Common myeloid progenitor, CD34-positive (primary cell): ENCODE data around the gene DIPK1A.

Experiments
- CTCF ChIA-PET: fragments of 350-600 bp; sonication (Branson Sonifier 250); formaldehyde crosslinking; loops from one replicate; lab custom pipeline; 2021; ENCODE audit warnings: antibody characterized with exemption; lab: Charles Lee
- POLR2A ChIA-PET: fragments of 350-600 bp; sonication (Branson Sonifier 250); formaldehyde crosslinking; loops from one replicate; lab custom pipeline; 2021; ENCODE audit warnings: antibody characterized with exemption; lab: Charles Lee
- DNase-seq, 3 donors: peaks; one replicate each; pipeline versions ENCODE4 v3.0.0 to v3.0.0-alpha.2; 2013
- H3K27ac ChIP-seq, 2 experiments: 1 replicate in 1 of 2; 2 replicates in 1 of 2; pipeline ENCODE4 v1.7.0; 2013; ENCODE audit warnings: inconsistent platforms in 2 of 2, low read length in 2 of 2, mild to moderate bottlenecking in 2 of 2, low read depth in 1 of 2, moderate library complexity in 1 of 2; ENCODE audit not compliant: severe bottlenecking in 2 of 2, insufficient read depth in 1 of 2, poor library complexity in 1 of 2
- H3K27me3 ChIP-seq, 5 experiments: replicated peaks in 2 of 5; 1 replicate in 3 of 5; 2 replicates in 2 of 5; pipeline versions ENCODE4 v1.6.1 to v1.7.0; 2013; ENCODE audit warnings: low read length in 4 of 5, mild to moderate bottlenecking in 2 of 5, moderate library complexity in 2 of 5, inconsistent platforms in 1 of 5; ENCODE audit not compliant: insufficient read depth in 5 of 5, control insufficient read depth in 4 of 5
- H3K36me3 ChIP-seq, 4 experiments: 1 replicate in 2 of 4; 2 replicates in 2 of 4; pipeline versions ENCODE4 v1.6.1 to v1.7.0; 2013; ENCODE audit warnings: low read length in 3 of 4, control low read depth in 1 of 4, mild to moderate bottlenecking in 1 of 4; ENCODE audit not compliant: control insufficient read depth in 4 of 4, insufficient read depth in 4 of 4
- H3K4me1 ChIP-seq, 4 experiments: 1 replicate in 3 of 4; 2 replicates in 1 of 4; pipeline versions ENCODE4 v1.6.1 to v1.7.1; 2013; ENCODE audit warnings: low read length in 3 of 4, mild to moderate bottlenecking in 3 of 4, control low read depth in 1 of 4, inconsistent platforms in 1 of 4, moderate library complexity in 1 of 4; ENCODE audit not compliant: control insufficient read depth in 4 of 4, insufficient read depth in 4 of 4; ENCODE audit errors: control extremely low read depth in 1 of 4
- H3K4me3 ChIP-seq, 7 experiments: 1 replicate in 4 of 7; 2 replicates in 3 of 7; pipeline versions ENCODE4 v1.5.1 to v1.7.0; 2013; ENCODE audit warnings: mild to moderate bottlenecking in 7 of 7, low read length in 6 of 7, moderate library complexity in 6 of 7, inconsistent platforms in 2 of 7, low read depth in 2 of 7, control low read depth in 1 of 7; ENCODE audit not compliant: insufficient read depth in 4 of 7, control insufficient read depth in 1 of 7; ENCODE audit errors: extremely low read depth in 1 of 7
- H3K9me3 ChIP-seq, 5 experiments: 1 replicate in 4 of 5; 2 replicates in 1 of 5; pipeline versions ENCODE4 v1.6.1 to v1.7.1; 2013; ENCODE audit warnings: low read length in 4 of 5, mild to moderate bottlenecking in 2 of 5, inconsistent platforms in 1 of 5, low read depth in 1 of 5, moderate library complexity in 1 of 5; ENCODE audit not compliant: control insufficient read depth in 4 of 5, insufficient read depth in 2 of 5; ENCODE audit errors: control extremely low read depth in 1 of 5
- WGBS: methylation state at CpG from one replicate; pipeline ENCODE4 v1.1.5; 2013; ENCODE audit not compliant: insufficient coverage; 5-methylcytosine and 5-hydroxymethylcytosine counted together

The DIPK1A gene

GRCh38 chr1:92953491-92953890 lies 7.8 kb downstream of the DIPK1A start:
- no peak overlapping the region for H3K27ac ChIP-seq
- peak overlapping the region in 1 of 7 experiments; percentile 13 for H3K4me3 ChIP-seq
- no peaks in the 10 kb centered on the region for H3K36me3 ChIP-seq
- H3K9me3 ChIP-seq, result no peaks in the 10 kb centered on the region
- no CpG with 5 or more reads among the region's 3 CpGs for WGBS
- H3K4me1 ChIP-seq, result peaks cover 0 to 6% (median 2%) of the 10 kb centered on the region in 4 experiments
- POLR2A ChIA-PET, result no interaction called here
- no peaks in the 10 kb centered on the region for H3K27me3 ChIP-seq
- CTCF ChIA-PET, result interaction anchor here (1.7 kb wide), 1 partner anchor 40 kb away, joined by 8 read pairs; no protein-coding TSS in a partner anchor
- DNase-seq, result peak in 2 of 3 donors; percentile 61 to 64

- WGBS, result no CpG with 5 or more reads among the region's 1 CpG
- H3K4me3 ChIP-seq, result no peak overlapping the region
- H3K36me3 ChIP-seq, result no peaks in the 10 kb centered on the region
- ChIA-PET CTCF (interaction anchor here (1.1 to 1.7 kb wide), 2 partner anchors 41 to 91 kb away, joined by 3 to 8 read pairs; no protein-coding TSS in a partner anchor), POLR2A (no interaction called here)
- no peaks in the 10 kb centered on the region for H3K27me3 ChIP-seq
- no peak for DNase-seq
- no peaks in the 10 kb centered on the region for H3K9me3 ChIP-seq
- H3K4me1 ChIP-seq, result peaks cover 0 to 6% (median 2%) of the 10 kb centered on the region in 4 experiments
- H3K27ac ChIP-seq, result no peak overlapping the region
Measured at GRCh38 chr1:92952714-92953113, 8.5 kb downstream of the DIPK1A start.

GRCh38 chr1:92951141-92951582 lies 10.1 kb downstream of the DIPK1A start:
- DNase-seq, result peak in 2 of 3 donors; percentile 20 to 26
- H3K27ac ChIP-seq, result no peak overlapping the region
- H3K4me1 ChIP-seq, result peaks cover 0 to 6% (median 2%) of the 10 kb centered on the region in 4 experiments
- WGBS, result 55% methylated on average over 2 of the region's 4 CpGs
- CTCF ChIA-PET, result interaction anchor here (0.9 to 1.6 kb wide), 4 partner anchors 9 to 43 kb away, joined by 3 to 4 read pairs (median 4); no protein-coding TSS in a partner anchor
- H3K9me3 ChIP-seq, result no peaks in the 10 kb centered on the region
- H3K36me3 ChIP-seq, result no peaks in the 10 kb centered on the region
- no peaks in the 10 kb centered on the region for H3K27me3 ChIP-seq
- no peak overlapping the region for H3K4me3 ChIP-seq
- POLR2A ChIA-PET, result no interaction called here

GRCh38 chr1:92949937-92950817 lies 11.1 kb downstream of the DIPK1A start:
- Histone ChIP-seq H3K4me1 (peaks cover 0 to 6% (median 2%) of the 10 kb centered on the region in 4 experiments), H3K9me3 (no peaks in the 10 kb centered on the region), H3K27ac (no peak overlapping the region), H3K27me3 (no peaks in the 10 kb centered on the region), H3K4me3 (no peak overlapping the region), H3K36me3 (no peaks in the 10 kb centered on the region)
- ChIA-PET POLR2A (no interaction called here), CTCF (interaction anchor here (0.8 to 1.6 kb wide), 8 partner anchors 10 to 91 kb away, joined by 3 to 4 read pairs (median 3); partner anchors contain the start of gene DIPK1A)
- 100% methylated on average over 7 of the region's 7 CpGs for WGBS
- DNase-seq, result no peak

GRCh38 chr1:92948071-92948470 lies 13.2 kb downstream of the DIPK1A start:
- Histone ChIP-seq H3K4me1 (peaks cover 0 to 4% (median under 1%) of the 10 kb centered on the region in 4 experiments), H3K27ac (no peak overlapping the region), H3K4me3 (no peak overlapping the region), H3K27me3 (no peaks in the 10 kb centered on the region), H3K36me3 (no peaks in the 10 kb centered on the region), H3K9me3 (no peaks in the 10 kb centered on the region)
- no peak for DNase-seq
- ChIA-PET POLR2A (no interaction called here), CTCF (interaction anchor here (1.5 kb wide), 1 partner anchor 14 kb away, joined by 5 read pairs; no protein-coding TSS in a partner anchor)
- no CpG with 5 or more reads among the region's 1 CpG for WGBS

- ChIA-PET POLR2A (no interaction called here), CTCF (interaction anchor here (1.0 kb wide), 1 partner anchor 90 kb away, joined by 3 read pairs; no protein-coding TSS in a partner anchor)
- no peaks in the 10 kb centered on the region for H3K36me3 ChIP-seq
- no peak overlapping the region for H3K27ac ChIP-seq
- 100% methylated on average over 1 of the region's 4 CpGs for whole genome bisulfite sequencing
- H3K9me3 ChIP-seq, result no peaks in the 10 kb centered on the region
- H3K4me1 ChIP-seq, result peaks cover 0 to 4% (median 0%) of the 10 kb centered on the region in 4 experiments
- H3K4me3 ChIP-seq, result no peak overlapping the region
- no peaks in the 10 kb centered on the region for H3K27me3 ChIP-seq
- no peak for DNase-seq
Measured at GRCh38 chr1:92945748-92946270, 15.5 kb downstream of the DIPK1A start.
